MCF 10A (cell line): ENCODE measurements around the gene PTCD2. TPM values are rescaled to one million over a fixed set of nuclear protein-coding genes. Genes with fewer than 3 reads are reported as not detected.

Experiments
- BruUV-seq: library from RNA; stranded (reverse); fragments of 400-500 nt; replicated peaks from 2 replicates; lab custom pipeline; 2021; lab: Mats Ljungman, UMichigan
- CTCF ChIA-PET: fragments of 300-600 bp; sonication (Branson Sonifier 250); formaldehyde crosslinking; extraction: SDS; loops from one replicate; lab custom pipeline; 2021; ENCODE audit warnings: antibody characterized with exemption, inconsistent platforms; lab: Yijun Ruan, JAX
- POLR2A ChIA-PET: fragments of 300-600, 350-650 bp; sonication (Branson Sonifier 250); formaldehyde crosslinking; extraction: SDS; loops from one replicate; lab custom pipeline; 2020; ENCODE audit warnings: antibody characterized with exemption, inconsistent platforms; lab: Yijun Ruan, JAX
- DNase-seq: peaks from one replicate; pipeline ENCODE4 v3.0.0-alpha.2; 2018; ENCODE audit not compliant: unreplicated experiment
- H3K27ac Mint-ChIP-seq: one replicate; pipeline ENCODE4 v1.8.0; 2022; ENCODE audit warnings: mild to moderate bottlenecking, low read depth, mixed read lengths; ENCODE audit not compliant: unreplicated experiment
- H3K27me3 Mint-ChIP-seq: one replicate; pipeline ENCODE4 v1.8.0; 2022; ENCODE audit warnings: mixed read lengths; ENCODE audit not compliant: insufficient read depth, unreplicated experiment
- H3K36me3 Mint-ChIP-seq: one replicate; pipeline ENCODE4 v1.8.0; 2022; ENCODE audit warnings: mild to moderate bottlenecking, moderate library complexity, mixed read lengths; ENCODE audit not compliant: insufficient read depth, unreplicated experiment
- H3K4me1 Mint-ChIP-seq: one replicate; pipeline ENCODE4 v1.8.0; 2022; ENCODE audit warnings: mixed read lengths; ENCODE audit not compliant: insufficient read depth, unreplicated experiment
- H3K4me3 Mint-ChIP-seq: one replicate; pipeline ENCODE4 v1.8.0; 2022; ENCODE audit warnings: mild to moderate bottlenecking, moderate library complexity, mixed read lengths; ENCODE audit not compliant: unreplicated experiment
- H3K9me3 Mint-ChIP-seq: one replicate; pipeline ENCODE4 v1.8.0; 2022; ENCODE audit warnings: mixed read lengths; ENCODE audit not compliant: unreplicated experiment
- CTCF ChIP-seq: fragments of 200-600 bp; IDR thresholded peaks from one replicate; pipeline ENCODE4 v1.8.0; 2022; ENCODE audit warnings: antibody characterized with exemption, mild to moderate bottlenecking; ENCODE audit not compliant: unreplicated experiment
- intact Hi-C: fragments of 100-400 bp; cut with micrococcal nuclease; formaldehyde crosslinking; loops from 2 replicates; pipeline ENCODE4 v1.14.1; 2022
- total RNA-seq: library from RNA; stranded (reverse); gene quantifications from 2 replicates; pipeline ENCODE4 v1.2.3, GENCODE V29; 2022

PTCD2 gene
- total RNA-seq, 1 experiment from 2014 or later = 20.3 TPM

GRCh38 chr5:72298711-72299110 lies 21.5 kb upstream of the PTCD2 start:
- BruUV-seq = no TSS peak
- H3K27me3 Mint-ChIP-seq = no peaks in the 10 kb centered on the region
- H3K4me3 Mint-ChIP-seq = no peak overlapping the region
- peaks cover 44% of the 10 kb centered on the region for H3K36me3 Mint-ChIP-seq
- TF ChIP-seq CTCF = no peak
- ChIA-PET CTCF (interaction anchor here (0.6 kb wide), 1 partner anchor 30 kb away, joined by 4 read pairs; no protein-coding TSS in a partner anchor), POLR2A (interaction anchor here (0.6 to 1.2 kb wide), 2 partner anchors 9 to 19 kb away, joined by 3 to 4 read pairs; no protein-coding TSS in a partner anchor)
- H3K4me1 Mint-ChIP-seq = peaks cover 11% of the 10 kb centered on the region
- no peaks in the 10 kb centered on the region for H3K9me3 Mint-ChIP-seq
- no peak overlapping the region for H3K27ac Mint-ChIP-seq
- intact Hi-C loops = no loop called here
- DNase-seq = no peak

- intact Hi-C loops = no loop called here
- ChIA-PET CTCF (interaction anchor here (0.6 kb wide), 1 partner anchor 36 kb away, joined by 4 read pairs; no protein-coding TSS in a partner anchor), POLR2A (no interaction called here)
- BruUV-seq = no TSS peak
- no peaks in the 10 kb centered on the region for H3K27me3 Mint-ChIP-seq
- H3K4me1 Mint-ChIP-seq = peaks cover 14% of the 10 kb centered on the region
- no peak overlapping the region for H3K27ac Mint-ChIP-seq
- DNase-seq = no peak
- no peaks in the 10 kb centered on the region for H3K9me3 Mint-ChIP-seq
- H3K4me3 Mint-ChIP-seq = no peak overlapping the region
- H3K36me3 Mint-ChIP-seq = peaks cover 43% of the 10 kb centered on the region
- no peak for TF ChIP-seq CTCF
Measured at GRCh38 chr5:72300590-72301339, 19.4 kb upstream of the PTCD2 start.

- intact Hi-C loops = no loop called here
- BruUV-seq = no TSS peak
- Mint-ChIP-seq H3K4me1 (peaks cover 14% of the 10 kb centered on the region), H3K4me3 (no peak overlapping the region), H3K27ac (no peak overlapping the region), H3K9me3 (no peaks in the 10 kb centered on the region), H3K27me3 (no peaks in the 10 kb centered on the region), H3K36me3 (peaks cover 38% of the 10 kb centered on the region)
- ChIA-PET POLR2A (no interaction called here), CTCF (interaction anchor here (0.5 to 1.7 kb wide), 4 partner anchors 17 to 67 kb away, joined by 3 to 4 read pairs (median 4); no protein-coding TSS in a partner anchor)
- no peak for TF ChIP-seq CTCF
- DNase-seq = no peak
Measured at GRCh38 chr5:72301557-72301956, 18.6 kb upstream of the PTCD2 start.

GRCh38 chr5:72302171-72302570 lies 18.0 kb upstream of the PTCD2 start:
- TF ChIP-seq CTCF = no peak
- intact Hi-C loops = no loop called here
- no peaks in the 10 kb centered on the region for H3K27me3 Mint-ChIP-seq
- DNase-seq = no peak
- peaks cover 32% of the 10 kb centered on the region for H3K36me3 Mint-ChIP-seq
- H3K27ac Mint-ChIP-seq = no peak overlapping the region
- H3K9me3 Mint-ChIP-seq = no peaks in the 10 kb centered on the region
- no TSS peak for BruUV-seq
- no peak overlapping the region for H3K4me3 Mint-ChIP-seq
- POLR2A ChIA-PET = interaction anchor here (0.6 to 1.7 kb wide), 2 partner anchors 8 to 18 kb away, joined by 3 to 8 read pairs; partner anchors contain the start of genes MRPS27 and PTCD2
- H3K4me1 Mint-ChIP-seq = peaks cover 14% of the 10 kb centered on the region
- CTCF ChIA-PET = interaction anchor here (0.5 to 1.7 kb wide), 4 partner anchors 16 to 526 kb away, joined by 3 to 4 read pairs (median 3); no protein-coding TSS in a partner anchor
